ENCODE measurements around the gene RPL41. TPM values are rescaled to one million over a fixed set of nuclear protein-coding genes. Genes with fewer than 3 reads are reported as not detected.

RPL41 gene
- total RNA-seq, 1 experiment from 2014 or later, result 3,475 TPM

DNA sequence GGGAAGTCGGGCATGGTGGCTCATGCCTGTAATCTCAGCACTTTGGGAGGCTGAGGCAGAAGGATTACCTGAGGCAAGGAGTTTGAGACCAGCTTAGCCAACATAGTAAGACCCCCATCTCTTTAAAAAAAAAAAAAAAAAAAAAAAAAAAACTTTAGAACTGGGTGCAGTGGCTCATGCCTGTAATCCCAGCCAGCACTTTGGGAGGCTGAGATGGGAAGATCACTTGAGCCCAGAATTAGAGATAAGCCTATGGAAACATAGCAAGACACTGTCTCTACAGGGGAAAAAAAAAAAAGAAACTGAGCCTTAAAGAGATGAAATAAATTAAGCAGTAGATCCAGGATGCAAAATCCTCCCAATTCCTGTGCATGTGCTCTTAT lies 13.8 kb upstream of the RPL41 start:
- no peak for TF ChIP-seq EZH2 (IDR thresholded peaks at IDR 0.05; ENCODE audit: borderline replicate concordance, low read depth, low read length, poor library complexity, severe bottlenecking)
- TF ChIP-seq, protein P1, sequence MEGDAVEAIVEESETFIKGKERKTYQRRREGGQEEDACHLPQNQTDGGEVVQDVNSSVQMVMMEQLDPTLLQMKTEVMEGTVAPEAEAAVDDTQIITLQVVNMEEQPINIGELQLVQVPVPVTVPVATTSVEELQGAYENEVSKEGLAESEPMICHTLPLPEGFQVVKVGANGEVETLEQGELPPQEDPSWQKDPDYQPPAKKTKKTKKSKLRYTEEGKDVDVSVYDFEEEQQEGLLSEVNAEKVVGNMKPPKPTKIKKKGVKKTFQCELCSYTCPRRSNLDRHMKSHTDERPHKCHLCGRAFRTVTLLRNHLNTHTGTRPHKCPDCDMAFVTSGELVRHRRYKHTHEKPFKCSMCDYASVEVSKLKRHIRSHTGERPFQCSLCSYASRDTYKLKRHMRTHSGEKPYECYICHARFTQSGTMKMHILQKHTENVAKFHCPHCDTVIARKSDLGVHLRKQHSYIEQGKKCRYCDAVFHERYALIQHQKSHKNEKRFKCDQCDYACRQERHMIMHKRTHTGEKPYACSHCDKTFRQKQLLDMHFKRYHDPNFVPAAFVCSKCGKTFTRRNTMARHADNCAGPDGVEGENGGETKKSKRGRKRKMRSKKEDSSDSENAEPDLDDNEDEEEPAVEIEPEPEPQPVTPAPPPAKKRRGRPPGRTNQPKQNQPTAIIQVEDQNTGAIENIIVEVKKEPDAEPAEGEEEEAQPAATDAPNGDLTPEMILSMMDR (conservative IDR thresholded peaks at IDR 0.05; ENCODE audit: low read depth, low read length), result no peak
- H3K9me3 ChIP-seq (ENCODE audit: low read depth, low read length, poor library complexity, severe bottlenecking), result no peaks in the 10 kb centered on the region
- ChIA-PET POLR2A (ENCODE audit: low non-redundant PET) (no interaction called here), CTCF (no interaction called here)
- H3K27me3 ChIP-seq (replicated peaks; ENCODE audit: insufficient read depth, low read depth, low read length, poor library complexity), result no peaks in the 10 kb centered on the region
- no TSS peak for BruUV-seq (replicated peaks)
- peaks cover 11% of the 10 kb centered on the region for H3K4me1 ChIP-seq (ENCODE audit: insufficient read depth, low read length, poor library complexity, severe bottlenecking)
- H3K4me3 ChIP-seq (ENCODE audit: low read depth, low read length, poor library complexity, severe bottlenecking), result no peak overlapping the region
- no peak overlapping the region for H3K27ac ChIP-seq (ENCODE audit: low read depth, low read length, poor library complexity, severe bottlenecking)
- no peak for DNase-seq (ENCODE audit: low spot score)
- H3K36me3 ChIP-seq (ENCODE audit: insufficient read depth, low read length, poor library complexity, severe bottlenecking), result peaks cover 19% of the 10 kb centered on the region
- intact Hi-C loops (cut with micrococcal nuclease; ENCODE audit: unreplicated experiment), result no loop called here

DNA sequence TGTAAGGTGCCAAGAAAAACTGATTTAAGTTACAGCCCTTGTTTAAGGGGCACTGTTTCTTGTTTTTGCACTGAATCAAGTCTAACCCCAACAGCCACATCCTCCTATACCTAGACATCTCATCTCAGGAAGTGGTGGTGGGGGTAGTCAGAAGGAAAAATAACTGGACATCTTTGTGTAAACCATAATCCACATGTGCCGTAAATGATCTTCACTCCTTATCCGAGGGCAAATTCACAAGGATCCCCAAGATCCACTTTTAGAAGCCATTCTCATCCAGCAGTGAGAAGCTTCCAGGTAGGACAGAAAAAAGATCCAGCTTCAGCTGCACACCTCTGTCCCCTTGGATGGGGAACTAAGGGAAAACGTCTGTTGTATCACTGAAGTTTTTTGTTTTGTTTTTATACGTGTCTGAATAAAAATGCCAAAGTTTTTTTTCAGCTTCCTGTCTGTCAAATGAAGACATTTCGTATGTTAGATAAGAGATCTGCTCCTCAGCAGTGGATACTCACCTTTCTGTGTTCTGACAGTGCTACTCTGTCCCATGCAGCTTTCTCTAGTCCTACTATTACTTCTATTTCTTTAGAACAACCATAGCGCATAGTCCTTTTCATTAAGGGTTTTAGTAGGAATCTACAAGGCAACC lies 13.2 kb upstream of the RPL41 start:
- intact Hi-C loops (cut with micrococcal nuclease; ENCODE audit: unreplicated experiment), result no loop called here
- ChIA-PET POLR2A (ENCODE audit: low non-redundant PET) (no interaction called here), CTCF (no interaction called here)

DNA sequence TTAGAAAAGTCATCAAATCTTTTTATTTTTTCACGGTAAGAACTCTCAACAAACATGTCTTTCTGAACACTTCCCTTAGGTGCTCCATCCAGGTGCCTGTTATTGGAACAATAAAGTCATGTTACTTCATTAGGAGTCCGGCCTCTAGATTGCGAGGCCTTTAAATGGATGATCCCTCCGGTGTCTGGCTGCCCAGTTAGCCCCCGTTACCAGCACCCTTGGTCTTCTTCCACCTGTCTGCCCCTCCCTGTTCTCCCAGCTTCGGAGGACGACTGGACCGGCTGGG lies 12.7 kb upstream of the RPL41 start:
- TF ChIP-seq, protein P1 (conservative IDR thresholded peaks at IDR 0.05; ENCODE audit: low read depth, low read length), result no peak
- no peak for TF ChIP-seq EZH2 (IDR thresholded peaks at IDR 0.05; ENCODE audit: borderline replicate concordance, low read depth, low read length, poor library complexity, severe bottlenecking)
- Histone ChIP-seq H3K9me3 (ENCODE audit: low read depth, low read length, poor library complexity, severe bottlenecking) (no peaks in the 10 kb centered on the region), H3K4me1 (ENCODE audit: insufficient read depth, low read length, poor library complexity, severe bottlenecking) (peaks cover 11% of the 10 kb centered on the region), H3K27ac (ENCODE audit: low read depth, low read length, poor library complexity, severe bottlenecking) (peak overlapping the region; percentile 94), H3K4me3 (ENCODE audit: low read depth, low read length, poor library complexity, severe bottlenecking) (peak overlapping the region; percentile 87), H3K27me3 (replicated peaks; ENCODE audit: insufficient read depth, low read depth, low read length, poor library complexity) (no peaks in the 10 kb centered on the region), H3K36me3 (ENCODE audit: insufficient read depth, low read length, poor library complexity, severe bottlenecking) (peaks cover 30% of the 10 kb centered on the region)
- CTCF ChIA-PET, result interaction anchor here (0.7 to 1.3 kb wide), 5 partner anchors 14 to 108 kb away, joined by 3 to 9 read pairs (median 5); partner anchors contain the start of genes SMARCC2 and ZC3H10
- TSS peak; percentile 91 for BruUV-seq (replicated peaks)
- POLR2A ChIA-PET (ENCODE audit: low non-redundant PET), result interaction anchor here (1.0 to 1.7 kb wide), 2 partner anchors 14 to 24 kb away, joined by 3 to 15 read pairs; partner anchors contain the start of genes RPL41 and ZC3H10
- no peak for DNase-seq (ENCODE audit: low spot score)
- intact Hi-C loops (cut with micrococcal nuclease; ENCODE audit: unreplicated experiment), result no loop called here

More for the DNA sequence above, 13.2 kb upstream of the RPL41 start:
- Histone ChIP-seq H3K9me3 (ENCODE audit: low read depth, low read length, poor library complexity, severe bottlenecking) (no peaks in the 10 kb centered on the region), H3K27me3 (replicated peaks; ENCODE audit: insufficient read depth, low read depth, low read length, poor library complexity) (no peaks in the 10 kb centered on the region), H3K36me3 (ENCODE audit: insufficient read depth, low read length, poor library complexity, severe bottlenecking) (peaks cover 24% of the 10 kb centered on the region), H3K27ac (ENCODE audit: low read depth, low read length, poor library complexity, severe bottlenecking) (peak overlapping the region; percentile 94), H3K4me3 (ENCODE audit: low read depth, low read length, poor library complexity, severe bottlenecking) (peak overlapping the region; percentile 87), H3K4me1 (ENCODE audit: insufficient read depth, low read length, poor library complexity, severe bottlenecking) (peaks cover 11% of the 10 kb centered on the region)
- no peak for DNase-seq (ENCODE audit: low spot score)
- no TSS peak for BruUV-seq (replicated peaks)
- TF ChIP-seq, protein P1 (conservative IDR thresholded peaks at IDR 0.05; ENCODE audit: low read depth, low read length), result no peak
- TF ChIP-seq EZH2 (IDR thresholded peaks at IDR 0.05; ENCODE audit: borderline replicate concordance, low read depth, low read length, poor library complexity, severe bottlenecking), result no peak
